A549 (cell line): Measurements from ENCODE around the gene TAC1. TPM values are rescaled to one million over a fixed set of nuclear protein-coding genes. Genes with fewer than 3 reads are reported as not detected.

Source experiments
- ATAC-seq, 2 experiments: fragments of 200-7000 bp in 1 of 2; fragments of >200 bp in 1 of 2; cut with Nextera tagmentation in 1 of 2; cut with Tn5 transposase in 1 of 2; 3 replicates each; pipeline versions ENCODE4 v1.8.0 to v1.9.1; 2018 to 2020; ENCODE audit warnings: mild to moderate bottlenecking in 1 of 2, moderate library complexity in 1 of 2
- CTCF ChIA-PET: fragments of 300-600 bp; sonication (Branson Sonifier 250); formaldehyde crosslinking; extraction: SDS; loops from one replicate; lab custom pipeline; 2021; ENCODE audit warnings: antibody characterized with exemption, inconsistent platforms; lab: Yijun Ruan, JAX
- POLR2A ChIA-PET: fragments of 350-600 bp; formaldehyde crosslinking; extraction: SDS; loops from one replicate; lab custom pipeline; 2021; ENCODE audit warnings: antibody characterized with exemption, inconsistent platforms; lab: Yijun Ruan, JAX
- DNase-seq, 2 experiments: peaks; one replicate each; pipeline versions ENCODE4 v3.0.0 to v3.0.0-alpha.2; 2011 to 2016; ENCODE audit warnings: low read depth in 1 of 2, low spot score in 1 of 2
- FAIRE-seq: peaks from 2 replicates; lab custom pipeline; 2011; peaks lifted over from hg19 to GRCh38; lab: Jason Lieb, UNC
- H3K27ac ChIP-seq, 2 experiments: fragments of >200 bp; sonication (Bioruptor Twin); formaldehyde crosslinking; 3 replicates each; pipeline ENCODE4 v1.5.1; 2016 to 2017
- H3K4me1 ChIP-seq: fragments of >200 bp; sonication (Bioruptor Twin); formaldehyde crosslinking; 3 replicates; pipeline ENCODE4 v1.6.1; 2016
- H3K4me2 ChIP-seq: fragments of >200 bp; sonication (Bioruptor Twin); formaldehyde crosslinking; 3 replicates; pipeline ENCODE4 v1.6.1; 2016
- H3K4me3 ChIP-seq: fragments of >200 bp; sonication (Bioruptor Twin); formaldehyde crosslinking; 3 replicates; pipeline ENCODE4 v1.5.1; 2016
- H3K9me3 ChIP-seq: fragments of >200 bp; sonication (Bioruptor Twin); formaldehyde crosslinking; 3 replicates; pipeline ENCODE4 v1.6.1; 2016
- ATOH8 ChIP-seq: fragments of 250-450 bp; sonication (Bioruptor Pico); IDR thresholded peaks from 2 replicates; pipeline ENCODE4 v1.5.0; 2020; ENCODE audit warnings: low read depth, mild to moderate bottlenecking, moderate library complexity
- BHLHE40 ChIP-seq: IDR thresholded peaks from 2 replicates; pipeline ENCODE4 v1.6.1; 2012; ENCODE audit warnings: low read depth, low read length, inconsistent platforms
- CBX2 ChIP-seq: fragments of 200-600 bp; sonication (generic); IDR thresholded peaks from 2 replicates; pipeline ENCODE4 v1.6.1; 2016; ENCODE audit warnings: low read depth, mild to moderate bottlenecking, borderline replicate concordance
- CBX8 ChIP-seq: fragments of 200-600 bp; sonication (generic); IDR thresholded peaks from 2 replicates; pipeline ENCODE4 v1.6.1; 2016
- CEBPB ChIP-seq, 2 experiments: fragments of >200 bp in 1 of 2; sonication (Bioruptor Twin) in 1 of 2; formaldehyde crosslinking in 1 of 2; IDR thresholded peaks; 2 replicates each; pipeline ENCODE4 v1.6.1; 2012 to 2016
- CHD4 ChIP-seq: fragments of 200-600 bp; sonication (generic); IDR thresholded peaks from 2 replicates; pipeline ENCODE4 v1.6.1; 2016; ENCODE audit warnings: antibody characterized with exemption, mild to moderate bottlenecking, borderline replicate concordance
- E2F6 ChIP-seq: IDR thresholded peaks from 2 replicates; pipeline ENCODE4 v1.6.1; 2012; ENCODE audit warnings: low read depth, borderline replicate concordance
- EHMT2 ChIP-seq: fragments of 200-600 bp; sonication (generic); IDR thresholded peaks from 2 replicates; pipeline ENCODE4 v1.6.1; 2016; ENCODE audit warnings: antibody characterized with exemption, low read depth, mild to moderate bottlenecking, moderate library complexity
- ELK1 ChIP-seq: fragments of 150-350 bp; IDR thresholded peaks from 2 replicates; pipeline ENCODE4 v1.6.1; 2014; ENCODE audit warnings: low read depth, mild to moderate bottlenecking, low read length
- EP300 ChIP-seq, 2 experiments: fragments of >200 bp; sonication (Bioruptor Twin); formaldehyde crosslinking; IDR thresholded peaks; 2 replicates in 1 of 2; 3 replicates in 1 of 2; pipeline ENCODE4 v1.6.1; 2016 to 2017
- ESRRA ChIP-seq: fragments of 150-350 bp; IDR thresholded peaks from 2 replicates; pipeline ENCODE4 v1.6.1; 2014; ENCODE audit warnings: mild to moderate bottlenecking, low read length, borderline replicate concordance
- FOSL2 ChIP-seq, 2 experiments: fragments of 450-650 bp in 1 of 2; fragments of >200 bp in 1 of 2; sonication (Bioruptor Twin) in 1 of 2; formaldehyde crosslinking; IDR thresholded peaks; 2 replicates each; pipeline versions ENCODE4 v1.5.0 to v1.6.1; 2016 to 2020; ENCODE audit warnings: mild to moderate bottlenecking in 1 of 2, moderate library complexity in 1 of 2
- FOXS1 ChIP-seq: fragments of 250-450 bp; sonication (Bioruptor Pico); IDR thresholded peaks from 2 replicates; pipeline ENCODE4 v1.5.0; 2020; ENCODE audit warnings: mild to moderate bottlenecking, moderate library complexity
- HES2 ChIP-seq: fragments of >200 bp; sonication (Bioruptor Twin); formaldehyde crosslinking; IDR thresholded peaks from 2 replicates; pipeline ENCODE4 v1.6.1; 2016
- HOXB5 ChIP-seq: fragments of 250-450 bp; sonication (Bioruptor Pico); IDR thresholded peaks from 2 replicates; pipeline ENCODE4 v1.5.0; 2020; ENCODE audit warnings: mild to moderate bottlenecking, moderate library complexity
- KDM1A ChIP-seq: fragments of 200-600 bp; sonication (generic); IDR thresholded peaks from 2 replicates; pipeline ENCODE4 v1.6.1; 2016; ENCODE audit warnings: low read depth, mild to moderate bottlenecking
- MAZ ChIP-seq: fragments of 150-350 bp; IDR thresholded peaks from 2 replicates; pipeline ENCODE4 v1.6.1; 2014; ENCODE audit warnings: antibody characterized with exemption, low read depth, low read length, borderline replicate concordance
- NFE2L2 ChIP-seq: fragments of 150-350 bp; conservative IDR thresholded peaks from 2 replicates; pipeline ENCODE4 v1.6.1; 2014; ENCODE audit warnings: low read length
- PHF8 ChIP-seq: fragments of 200-600 bp; sonication (generic); IDR thresholded peaks from 2 replicates; pipeline ENCODE4 v1.6.1; 2016; ENCODE audit warnings: low read depth, mild to moderate bottlenecking, antibody characterized with exemption, moderate library complexity, borderline replicate concordance
- POLR2A ChIP-seq: IDR thresholded peaks from 2 replicates; pipeline ENCODE4 v1.6.1; 2012; ENCODE audit warnings: mild to moderate bottlenecking, low read length
- POLR2AphosphoS2 ChIP-seq: conservative IDR thresholded peaks from 2 replicates; pipeline ENCODE4 v1.6.1; 2012; ENCODE audit warnings: low read length, improper control_type of control experiment, inconsistent platforms
- RAD21 ChIP-seq, 2 experiments: fragments of >200 bp in 1 of 2; sonication (Bioruptor Twin) in 1 of 2; formaldehyde crosslinking in 1 of 2; IDR thresholded peaks in 1 of 2; conservative IDR thresholded peaks in 1 of 2; 2 replicates in 1 of 2; 3 replicates in 1 of 2; pipeline ENCODE4 v1.6.1; 2012 to 2018; ENCODE audit warnings: inconsistent platforms in 1 of 2
- SMC3 ChIP-seq: fragments of >200 bp; sonication (Bioruptor Twin); formaldehyde crosslinking; IDR thresholded peaks from 3 replicates; pipeline ENCODE4 v1.6.1; 2018; ENCODE audit warnings: inconsistent platforms
- SREBF2 ChIP-seq: fragments of 450-650 bp; IDR thresholded peaks from 2 replicates; pipeline ENCODE4 v1.6.1; 2014; ENCODE audit warnings: mild to moderate bottlenecking, moderate library complexity
- TP53 ChIP-seq: fragments of 250-450 bp; sonication (Bioruptor Pico); IDR thresholded peaks from 2 replicates; pipeline ENCODE4 v1.5.0; 2021; ENCODE audit warnings: mild to moderate bottlenecking, moderate library complexity
- USF2 ChIP-seq: fragments of 450-650 bp; IDR thresholded peaks from 2 replicates; pipeline ENCODE4 v1.6.1; 2014; ENCODE audit warnings: antibody characterized with exemption
- WGBS: methylation state at CpG from one replicate; pipeline ENCODE4 v1.1.6; 2017; ENCODE audit errors: missing lambda C conversion rate; 5-methylcytosine and 5-hydroxymethylcytosine counted together
- polyA minus RNA-seq: library from RNA; depleted of rRNA, polyadenylated mRNA; stranded (reverse); fragments of >200 nt; gene quantifications from 2 replicates; pipeline ENCODE4 v1.2.3, GENCODE V29; 2011; rRNA and poly(A)+ RNA removed
- polyA plus RNA-seq, 4 experiments: library from polyadenylated mRNA; depleted of rRNA in 3 of 4; stranded (reverse); fragments of >200 nt; fragmentation: RNase III in 1 of 4; extraction: RNeasy Plus Mini Kit Qiagen cat#74134 plus additional on column Dnase treatment in 1 of 4; gene quantifications; 2 replicates in 3 of 4; 3 replicates in 1 of 4; pipeline ENCODE4 v1.2.3, GENCODE V29; 2011 to 2017

Gene TAC1
- polyA plus RNA-seq (2011; rRNA removed): not detected in 2 replicates
- not detected in 2 replicates for polyA plus RNA-seq (2012; cell fraction: cytosol; rRNA removed)
- not detected in 2 replicates for polyA plus RNA-seq (2012; cell fraction: nucleus; rRNA removed)
- polyA plus RNA-seq (2017; fragmentation: RNase III; extraction: RNeasy Plus Mini Kit Qiagen cat#74134 plus additional on column Dnase treatment): not detected in 3 replicates
- polyA minus RNA-seq: not detected in 2 replicates

GRCh38 chr7:97731736-97732564 lies at the start of gene TAC1:
Gene TAC1, plus strand, starts transcription at chr7:97732086. Its CDS starts 527 bp downstream, at chr7:97732613.
- no peak for FAIRE-seq
- H3K4me1 ChIP-seq: peaks cover 5% of the 10 kb centered on the region; the same call in 2 of the 3 replicates
- H3K27ac ChIP-seq: no peak within 1 kb of the TSS
- no peaks in the 10 kb centered on the region for H3K9me3 ChIP-seq
- TF ChIP-seq EP300 (IDR thresholded peaks at IDR 0.05) (no peak), KDM1A (no peak), EHMT2 (no peak), POLR2AphosphoS2 (no peak), ELK1 (no peak), TP53 (no peak), FOSL2 (IDR thresholded peaks at IDR 0.05) (no peak), FOSL2 (CRISPR knock-in tag; IDR thresholded peaks at IDR 0.05) (peak; percentile 31; the same call in 1 of the 2 replicates), HOXB5 (CRISPR knock-in tag) (no peak), USF2 (0 out of 2 replicates have a peak, but pooled peaks have one; percentile 16), CHD4 (no peak), BHLHE40 (no peak), PHF8 (no peak), ATOH8 (no peak), ESRRA (no peak), MAZ (no peak), E2F6 (no peak), FOXS1 (CRISPR knock-in tag) (no peak), CEBPB (IDR thresholded peaks at IDR 0.05) (no peak), NFE2L2 (no peak), CBX2 (no peak), RAD21 (conservative IDR thresholded peaks at IDR 0.05 in 1 of 2, IDR thresholded peaks at IDR 0.05 in 1 of 2) (no peak), POLR2A (no peak), SMC3 (no peak), HES2 (no peak), CBX8 (peak; percentile 31; the same call in 1 of the 2 replicates), SREBF2 (no peak)
- ChIA-PET POLR2A (no interaction called here), CTCF (no interaction called here)
- peak; percentile 36 to 43; a peak in 3 of 6 replicates for ATAC-seq
- H3K4me2 ChIP-seq: peak within 1 kb of the TSS; percentile 61
- peak within 1 kb of the TSS; percentile 24; the same call in 2 of the 3 replicates for H3K4me3 ChIP-seq
- DNase-seq: no peak
- WGBS: 28% methylated on average over 35 of the region's 57 CpGs
